Endothelial cell of umbilical vein (primary cell): Measurements from ENCODE around the gene GRAMD1B. TPM values are rescaled to one million over a fixed set of nuclear protein-coding genes. Genes with fewer than 3 reads are reported as not detected.

Experiments
- BruUV-seq: library from RNA; stranded (reverse); fragments of 400-500 nt; replicated peaks from 2 replicates; lab custom pipeline; 2021; lab: Mats Ljungman, UMichigan
- CTCF ChIA-PET: fragments of 300-600, 350-600 bp; sonication (Branson Sonifier 250); formaldehyde crosslinking; loops from one replicate; lab custom pipeline; 2021; ENCODE audit warnings: antibody characterized with exemption, inconsistent platforms; lab: Charles Lee
- POLR2A ChIA-PET: fragments of 300-600, 350-600 bp; sonication (Branson Sonifier 250); formaldehyde crosslinking; loops from one replicate; lab custom pipeline; 2021; ENCODE audit warnings: antibody characterized with exemption, inconsistent platforms; lab: Charles Lee
- DNase-seq: peaks from one replicate; pipeline ENCODE4 v3.0.0-alpha.2; 2011; ENCODE audit warnings: low read depth, low spot score
- FAIRE-seq: peaks from 2 replicates; lab custom pipeline; 2011; peaks lifted over from hg19 to GRCh38; lab: Jason Lieb, UNC
- H2AFZ ChIP-seq: 2 replicates; pipeline ENCODE4 v1.6.0; 2012; ENCODE audit warnings: low read depth, low read length, control low read depth, inconsistent platforms
- H3K27ac ChIP-seq: 2 replicates; pipeline ENCODE4 v1.5.1; 2011; ENCODE audit warnings: low read depth, mild to moderate bottlenecking, control low read depth, low read length, moderate library complexity; ENCODE audit not compliant: insufficient read depth
- H3K27me3 ChIP-seq, 2 experiments: 2 replicates each; pipeline versions ENCODE4 v1.6.0 to v1.6.1; 2011; ENCODE audit warnings: low read length in 2 of 2, mixed read lengths in 1 of 2; ENCODE audit not compliant: control insufficient read depth in 2 of 2, insufficient read depth in 2 of 2
- H3K36me3 ChIP-seq, 2 experiments: 2 replicates in 1 of 2; 3 replicates in 1 of 2; pipeline ENCODE4 v1.5.1; 2011; ENCODE audit warnings: low read length in 2 of 2, mild to moderate bottlenecking in 1 of 2, moderate library complexity in 1 of 2; ENCODE audit not compliant: control insufficient read depth in 2 of 2, insufficient read depth in 2 of 2; ENCODE audit errors: extremely low read depth in 1 of 2
- H3K4me1 ChIP-seq: 3 replicates; pipeline ENCODE4 v1.5.1; 2011; ENCODE audit warnings: mild to moderate bottlenecking, low read length; ENCODE audit not compliant: control insufficient read depth, insufficient read depth; ENCODE audit errors: extremely low read depth
- H3K4me2 ChIP-seq: 2 replicates; pipeline ENCODE4 v1.6.1; 2011; ENCODE audit warnings: low read length, control low read depth, mixed read lengths; ENCODE audit not compliant: insufficient read depth
- H3K4me3 ChIP-seq, 3 experiments: fragments of 200-600 bp in 1 of 3; sonication (generic), shearing (Covaris generic) in 1 of 3; replicated peaks in 1 of 3; 2 replicates each; pipeline ENCODE4 v1.5.1; 2011 to 2016; ENCODE audit warnings: control low read depth in 3 of 3, low read length in 3 of 3, mild to moderate bottlenecking in 2 of 3, inconsistent platforms in 1 of 3, low read depth in 1 of 3, moderate library complexity in 1 of 3; ENCODE audit not compliant: insufficient read depth in 1 of 3
- H3K79me2 ChIP-seq: 2 replicates; pipeline ENCODE4 v1.6.0; 2012; ENCODE audit warnings: low read length, inconsistent platforms; ENCODE audit not compliant: control insufficient read depth, insufficient read depth
- H3K9ac ChIP-seq: replicated peaks from 2 replicates; pipeline ENCODE3; 2011; ENCODE audit warnings: low read length, control low read depth; ENCODE audit not compliant: insufficient read depth; ENCODE audit errors: extremely low read depth
- H3K9me1 ChIP-seq: replicated peaks from 3 replicates; pipeline ENCODE4 v1.6.0; 2011; ENCODE audit warnings: mild to moderate bottlenecking, low read length; ENCODE audit not compliant: control insufficient read depth, insufficient read depth; ENCODE audit errors: extremely low read depth
- H3K9me3 ChIP-seq: replicated peaks from 2 replicates; pipeline ENCODE4 v1.5.1; 2012; ENCODE audit warnings: low read length, inconsistent platforms; ENCODE audit not compliant: control insufficient read depth, insufficient read depth
- H4K20me1 ChIP-seq: replicated peaks from 2 replicates; pipeline ENCODE3; 2011; ENCODE audit warnings: mild to moderate bottlenecking, low read length; ENCODE audit not compliant: control insufficient read depth, insufficient read depth; ENCODE audit errors: extremely low read depth
- EZH2 ChIP-seq: IDR thresholded peaks from 2 replicates; pipeline ENCODE4 v1.6.1; 2012; ENCODE audit warnings: borderline replicate concordance, low read depth, mild to moderate bottlenecking, moderate library complexity, low read length, inconsistent platforms; ENCODE audit not compliant: severe bottlenecking
- FOS ChIP-seq: IDR thresholded peaks from 2 replicates; pipeline ENCODE4 v1.6.1; 2011; ENCODE audit warnings: mild to moderate bottlenecking, low read length, moderate library complexity, borderline replicate concordance; ENCODE audit not compliant: insufficient read depth
- GATA2 ChIP-seq: IDR thresholded peaks from 2 replicates; pipeline ENCODE4 v1.7.0; 2011; ENCODE audit warnings: low read depth, mild to moderate bottlenecking, moderate library complexity, mixed read lengths, low read length; ENCODE audit not compliant: insufficient read length, insufficient read depth
- JUN ChIP-seq: IDR thresholded peaks from 2 replicates; pipeline ENCODE4 v1.6.1; 2011; ENCODE audit warnings: borderline replicate concordance, low read depth; ENCODE audit not compliant: insufficient read length, insufficient read depth
- MYC ChIP-seq: IDR thresholded peaks from one replicate; pipeline ENCODE4 v1.6.1; 2011; ENCODE audit warnings: mild to moderate bottlenecking, low read depth, low read length
- POLR2A ChIP-seq: IDR thresholded peaks from 2 replicates; pipeline ENCODE4 v1.6.1; 2012; ENCODE audit warnings: low read depth, mild to moderate bottlenecking, control low read depth, low read length
- POLR2AphosphoS5 ChIP-seq: IDR thresholded peaks from 2 replicates; pipeline ENCODE4 v1.6.1; 2012; ENCODE audit warnings: low read depth, mild to moderate bottlenecking, control low read depth, low read length, moderate library complexity; ENCODE audit not compliant: insufficient read depth
- dilution Hi-C: fragments of 300-500 bp; cut with MboI; formaldehyde crosslinking; loops from one replicate; pipeline ENCODE4 v1.15.0; 2019; ENCODE audit warnings: low sequenced_read_pairs; ENCODE audit not compliant: extremely low pct_ligation_motif_present
- intact Hi-C: fragments of 100-400 bp; cut with micrococcal nuclease; formaldehyde crosslinking; loops from one replicate; pipeline ENCODE4 v1.10.0; 2022
- polyA plus RNA-seq, 4 experiments: library from polyadenylated mRNA; depleted of rRNA in 3 of 4; stranded (reverse) in 3 of 4; unstranded in 1 of 4; fragments of >200 nt; gene quantifications; 2 replicates each; pipeline versions ENCODE4 v1.2.1 to v1.2.3, GENCODE V29; 2011 to 2012; ENCODE audit warnings: missing spikeins in 1 of 4
- total RNA-seq: library from RNA; stranded (reverse); gene quantifications from 2 replicates; pipeline ENCODE4 v1.2.3, GENCODE V29; 2021
- TF ChIP-seq, protein P1 (sequence below), 2 donors: IDR thresholded peaks; 1 replicate in 1 of 2; 2 replicates in 1 of 2; pipeline ENCODE4 v1.5.1; 2011; ENCODE audit warnings: low read length in 2 of 2, mild to moderate bottlenecking in 2 of 2, moderate library complexity in 2 of 2, control low read depth in 1 of 2, inconsistent platforms in 1 of 2, low read depth in 1 of 2; ENCODE audit not compliant: insufficient read depth in 1 of 2; ENCODE audit errors: extremely low read depth in 1 of 2
- TF ChIP-seq, protein P2 (sequence below): IDR thresholded peaks from 2 replicates; pipeline ENCODE4 v1.6.1; 2011; ENCODE audit not compliant: insufficient read depth, insufficient read length

Gene GRAMD1B
- total and polyA plus RNA-seq, 2 donors (not counting 3 experiments of a cell fraction or from before 2014, with no cell fraction given) = 5.1 to 11.1 TPM

DNA sequence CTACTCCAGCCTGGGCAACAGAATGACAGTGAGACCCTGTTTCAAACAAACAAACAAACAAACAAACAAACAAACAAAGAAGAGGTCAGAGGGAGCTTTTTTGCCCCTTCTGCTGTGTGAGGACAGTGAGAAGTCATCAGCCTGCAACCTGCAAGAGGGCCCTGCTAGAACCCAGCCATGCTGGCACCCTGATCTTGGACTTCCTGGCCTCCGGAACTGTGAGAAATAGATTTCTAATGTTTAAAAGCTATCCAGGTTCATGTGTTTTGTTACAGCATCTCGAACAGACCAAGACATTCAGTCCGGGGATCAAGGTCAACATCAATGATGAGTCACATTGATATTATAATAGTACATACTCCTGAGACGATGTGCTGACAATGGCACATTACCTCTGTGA is 41.4 kb upstream of the GRAMD1B start:
- no peaks in the 10 kb centered on the region for H3K9me1 ChIP-seq
- H3K4me2 ChIP-seq = no peak overlapping the region
- TF ChIP-seq EZH2 (no peak), POLR2AphosphoS5 (no peak), POLR2A (no peak), GATA2 (no peak), MYC (no peak), JUN (no peak), FOS (no peak)
- TF ChIP-seq, protein P1, sequence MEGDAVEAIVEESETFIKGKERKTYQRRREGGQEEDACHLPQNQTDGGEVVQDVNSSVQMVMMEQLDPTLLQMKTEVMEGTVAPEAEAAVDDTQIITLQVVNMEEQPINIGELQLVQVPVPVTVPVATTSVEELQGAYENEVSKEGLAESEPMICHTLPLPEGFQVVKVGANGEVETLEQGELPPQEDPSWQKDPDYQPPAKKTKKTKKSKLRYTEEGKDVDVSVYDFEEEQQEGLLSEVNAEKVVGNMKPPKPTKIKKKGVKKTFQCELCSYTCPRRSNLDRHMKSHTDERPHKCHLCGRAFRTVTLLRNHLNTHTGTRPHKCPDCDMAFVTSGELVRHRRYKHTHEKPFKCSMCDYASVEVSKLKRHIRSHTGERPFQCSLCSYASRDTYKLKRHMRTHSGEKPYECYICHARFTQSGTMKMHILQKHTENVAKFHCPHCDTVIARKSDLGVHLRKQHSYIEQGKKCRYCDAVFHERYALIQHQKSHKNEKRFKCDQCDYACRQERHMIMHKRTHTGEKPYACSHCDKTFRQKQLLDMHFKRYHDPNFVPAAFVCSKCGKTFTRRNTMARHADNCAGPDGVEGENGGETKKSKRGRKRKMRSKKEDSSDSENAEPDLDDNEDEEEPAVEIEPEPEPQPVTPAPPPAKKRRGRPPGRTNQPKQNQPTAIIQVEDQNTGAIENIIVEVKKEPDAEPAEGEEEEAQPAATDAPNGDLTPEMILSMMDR (IDR thresholded peaks at IDR 0.05; ENCODE audit: extremely low read depth in 1 of 2, insufficient read depth in 1 of 2, low read depth in 1 of 2, low read length in 2 of 2) = no peak
- TF ChIP-seq, protein P2, sequence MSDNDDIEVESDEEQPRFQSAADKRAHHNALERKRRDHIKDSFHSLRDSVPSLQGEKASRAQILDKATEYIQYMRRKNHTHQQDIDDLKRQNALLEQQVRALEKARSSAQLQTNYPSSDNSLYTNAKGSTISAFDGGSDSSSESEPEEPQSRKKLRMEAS = no peak
- peaks cover 0 to 8% of the 10 kb centered on the region in 2 experiments for H3K27me3 ChIP-seq
- intact Hi-C loops (no loop called here), dilution Hi-C loops (no loop called here)
- no peaks in the 10 kb centered on the region for H4K20me1 ChIP-seq
- H3K9ac ChIP-seq = no peak overlapping the region
- DNase-seq = no peak
- no peak overlapping the region for H2AFZ ChIP-seq
- no peak overlapping the region for H3K27ac ChIP-seq
- FAIRE-seq = no peak
- no peaks in the 10 kb centered on the region for H3K79me2 ChIP-seq
- BruUV-seq = no TSS peak
- no peak overlapping the region for H3K4me3 ChIP-seq
- ChIA-PET CTCF (interaction anchor here (0.6 to 1.7 kb wide), 2 partner anchors 17 to 90 kb away, joined by 3 to 5 read pairs; no protein-coding TSS in a partner anchor), POLR2A (no interaction called here)
- H3K36me3 ChIP-seq = no peaks in the 10 kb centered on the region
- H3K9me3 ChIP-seq = no peaks in the 10 kb centered on the region
- H3K4me1 ChIP-seq = no peaks in the 10 kb centered on the region
